OCI-LY7 (cell line): ENCODE data around the gene SLCO4A1.

Source experiments
- EZH2phosphoT487 ChIP-seq: fragments of 200-600 bp; sonication (generic); IDR thresholded peaks from 2 replicates; pipeline ENCODE4 v1.6.1; 2018; ENCODE audit warnings: low read depth, borderline replicate concordance, mild to moderate bottlenecking, mixed run types, antibody characterized with exemption, low read length, moderate library complexity, mixed read lengths
- TF ChIP-seq, protein P1 (sequence below): fragments of 200-600 bp; sonication (generic); conservative IDR thresholded peaks from 2 replicates; pipeline ENCODE4 v1.5.1; 2014; ENCODE audit warnings: mild to moderate bottlenecking, antibody characterized with exemption, low read length, moderate library complexity, mixed read lengths

DNA sequence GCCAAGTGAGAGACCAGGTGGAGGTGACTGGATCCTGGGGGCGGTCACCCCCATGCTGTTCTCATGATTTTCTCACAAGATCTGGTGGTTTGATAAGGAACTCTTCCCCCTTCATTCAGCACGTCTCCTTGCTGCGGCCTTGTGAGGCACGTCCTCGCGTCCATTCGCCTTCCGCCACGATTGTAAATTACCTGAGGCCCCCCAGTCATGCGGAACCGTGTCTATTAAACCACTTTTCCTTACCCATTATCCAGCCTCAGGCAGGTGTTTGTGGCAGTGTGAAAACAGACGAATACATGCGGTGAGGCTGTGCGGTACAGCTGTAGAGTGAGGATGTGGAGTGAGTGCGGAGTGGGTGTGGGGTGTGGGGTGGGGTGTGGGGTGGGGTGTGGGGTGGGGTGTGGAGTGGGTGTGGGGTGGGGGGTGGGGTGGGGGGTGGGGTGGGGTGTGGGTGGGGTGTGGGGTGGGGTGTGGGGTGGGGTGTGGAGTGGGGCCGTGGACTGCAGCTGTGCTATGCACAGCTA, 54.2 kb downstream of the SLCO4A1 start:
- TF ChIP-seq EZH2phosphoT487 = no peak
- TF ChIP-seq, protein P1, sequence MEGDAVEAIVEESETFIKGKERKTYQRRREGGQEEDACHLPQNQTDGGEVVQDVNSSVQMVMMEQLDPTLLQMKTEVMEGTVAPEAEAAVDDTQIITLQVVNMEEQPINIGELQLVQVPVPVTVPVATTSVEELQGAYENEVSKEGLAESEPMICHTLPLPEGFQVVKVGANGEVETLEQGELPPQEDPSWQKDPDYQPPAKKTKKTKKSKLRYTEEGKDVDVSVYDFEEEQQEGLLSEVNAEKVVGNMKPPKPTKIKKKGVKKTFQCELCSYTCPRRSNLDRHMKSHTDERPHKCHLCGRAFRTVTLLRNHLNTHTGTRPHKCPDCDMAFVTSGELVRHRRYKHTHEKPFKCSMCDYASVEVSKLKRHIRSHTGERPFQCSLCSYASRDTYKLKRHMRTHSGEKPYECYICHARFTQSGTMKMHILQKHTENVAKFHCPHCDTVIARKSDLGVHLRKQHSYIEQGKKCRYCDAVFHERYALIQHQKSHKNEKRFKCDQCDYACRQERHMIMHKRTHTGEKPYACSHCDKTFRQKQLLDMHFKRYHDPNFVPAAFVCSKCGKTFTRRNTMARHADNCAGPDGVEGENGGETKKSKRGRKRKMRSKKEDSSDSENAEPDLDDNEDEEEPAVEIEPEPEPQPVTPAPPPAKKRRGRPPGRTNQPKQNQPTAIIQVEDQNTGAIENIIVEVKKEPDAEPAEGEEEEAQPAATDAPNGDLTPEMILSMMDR = no peak
